LNCAP (cell line): ENCODE results near the gene TIMP1.

Experiments used
- CTCF ChIP-seq: fragments of 450-650 bp; IDR thresholded peaks from 2 replicates; pipeline ENCODE4 v1.5.1; 2017; ENCODE audit warnings: mild to moderate bottlenecking

Gene TIMP1

GRCh38 chrX:47576021-47576898 is 6.0 kb upstream of the TIMP1 start:
- TF ChIP-seq CTCF = no peak

GRCh38 chrX:47577424-47577823 is 4.8 kb upstream of the TIMP1 start:
- no peak for TF ChIP-seq CTCF

GRCh38 chrX:47577901-47578300 is 4.3 kb upstream of the TIMP1 start:
- TF ChIP-seq CTCF = no peak

- no peak for TF ChIP-seq CTCF
Measured at GRCh38 chrX:47578692-47579091, 3.5 kb upstream of the TIMP1 start.

GRCh38 chrX:47579537-47579936 is 2.7 kb upstream of the TIMP1 start:
- TF ChIP-seq CTCF = no peak

GRCh38 chrX:47583240-47583861 is 1.1 kb downstream of the TIMP1 start:
- TF ChIP-seq CTCF = no peak

- no peak for TF ChIP-seq CTCF
Measured at GRCh38 chrX:47584714-47585113, 2.5 kb downstream of the TIMP1 start.
